HUES48 (cell line): ENCODE measurements around the gene HOXB3.

Experiments
- H3K27ac ChIP-seq: one replicate; pipeline ENCODE4 v1.7.0; 2013; ENCODE audit warnings: low read depth, low read length, inconsistent platforms
- H3K27me3 ChIP-seq: 2 replicates; pipeline ENCODE4 v1.6.1; 2013; ENCODE audit warnings: mild to moderate bottlenecking, low read length; ENCODE audit not compliant: control insufficient read depth, insufficient read depth
- H3K36me3 ChIP-seq: 2 replicates; pipeline ENCODE4 v1.6.1; 2013; ENCODE audit warnings: low read length; ENCODE audit not compliant: control insufficient read depth, insufficient read depth
- H3K4me1 ChIP-seq: 2 replicates; pipeline ENCODE4 v1.6.1; 2013; ENCODE audit warnings: mild to moderate bottlenecking, low read length; ENCODE audit not compliant: control insufficient read depth, insufficient read depth
- H3K4me3 ChIP-seq: 2 replicates; pipeline ENCODE4 v1.5.1; 2013; ENCODE audit warnings: mild to moderate bottlenecking, low read depth, low read length
- H3K9ac ChIP-seq: 2 replicates; pipeline ENCODE4 v1.6.1; 2013; ENCODE audit warnings: mild to moderate bottlenecking, low read depth, low read length, moderate library complexity
- H3K9me3 ChIP-seq: 2 replicates; pipeline ENCODE4 v1.6.1; 2013; ENCODE audit warnings: low read length; ENCODE audit not compliant: control insufficient read depth, insufficient read depth

HOXB3 gene

DNA sequence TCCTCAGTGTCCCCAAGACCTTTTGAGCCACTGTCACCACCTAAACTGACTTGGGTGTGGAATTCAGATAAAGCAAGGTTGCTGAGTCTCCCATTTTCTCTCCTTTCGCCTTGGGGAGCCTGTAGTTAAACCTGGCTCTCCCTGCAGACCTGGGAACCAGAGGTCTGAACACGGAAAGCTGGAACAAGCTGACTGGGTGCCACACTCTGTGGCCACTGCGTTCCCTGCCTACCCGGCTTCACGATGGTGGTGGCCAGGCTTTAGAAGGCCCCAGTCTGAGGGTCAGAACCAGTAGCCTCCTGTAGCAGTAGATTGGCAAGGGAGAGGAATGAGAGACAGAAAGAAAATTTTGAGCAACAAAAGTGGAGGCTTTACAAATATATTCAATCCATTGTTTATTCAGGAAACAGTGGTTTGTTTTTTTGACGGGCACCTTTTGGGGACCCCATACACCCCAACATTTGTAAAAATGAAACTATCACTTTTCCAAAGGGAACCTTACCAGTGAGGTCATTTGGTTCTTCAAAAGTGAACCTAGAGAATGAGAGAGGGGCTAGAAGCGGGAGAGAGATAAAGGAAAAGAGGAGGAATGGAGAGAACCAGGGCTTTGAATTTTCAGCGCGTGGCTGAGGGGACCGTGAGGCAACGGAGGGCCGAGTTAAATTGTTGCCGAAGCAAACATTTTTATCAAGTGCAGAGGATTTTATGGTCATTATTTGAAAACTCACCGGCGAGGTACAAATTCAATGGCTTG is 26.9 kb upstream of the HOXB3 start:
- Histone ChIP-seq H3K27ac (no peak overlapping the region), H3K9me3 (0 out of 2 replicates have a peak, but pooled peaks cover under 1% of the 10 kb centered on the region), H3K9ac (no peak overlapping the region), H3K27me3 (peaks cover 100% of the 10 kb centered on the region), H3K4me3 (no peak overlapping the region), H3K4me1 (no peaks in the 10 kb centered on the region), H3K36me3 (no peaks in the 10 kb centered on the region)

DNA sequence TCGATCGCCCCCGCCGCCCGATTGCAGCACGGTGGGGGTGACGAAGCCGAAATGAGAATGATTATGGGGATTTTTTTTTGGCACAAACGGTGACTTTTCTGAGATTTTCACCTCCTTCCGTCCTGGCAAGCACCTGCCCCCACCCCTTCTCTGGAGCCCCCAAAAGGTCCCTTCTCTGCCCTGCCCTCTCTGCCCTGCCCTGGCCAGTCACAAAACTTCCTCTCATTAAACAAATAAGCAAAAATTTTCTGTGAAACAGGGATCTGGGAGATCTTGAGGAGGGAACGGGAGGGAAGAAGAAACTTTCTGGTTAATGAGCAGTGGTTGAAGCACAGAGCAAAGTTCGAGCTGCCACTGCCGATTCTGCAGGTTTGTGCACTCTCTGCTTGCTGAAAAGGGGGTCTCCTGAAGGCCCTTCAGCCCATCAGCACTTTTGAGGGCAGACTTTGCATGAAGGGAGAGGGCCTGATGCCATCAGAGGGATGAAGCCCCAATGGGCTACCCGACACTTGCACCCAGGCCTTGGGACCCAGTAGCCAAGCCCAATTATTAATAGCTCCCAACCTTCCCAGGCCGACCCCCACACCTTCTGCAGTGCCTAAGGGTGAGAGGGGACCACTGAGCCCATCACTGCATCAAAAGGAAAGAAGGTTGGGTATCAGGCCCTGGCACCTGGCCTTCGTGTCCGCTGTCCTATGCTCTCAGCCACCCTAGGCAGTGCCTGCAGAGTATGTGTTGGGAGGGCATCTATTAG is 26.1 kb upstream of the HOXB3 start:
- H3K4me3 ChIP-seq = no peak overlapping the region
- H3K36me3 ChIP-seq = no peaks in the 10 kb centered on the region
- no peak overlapping the region for H3K9ac ChIP-seq
- no peaks in the 10 kb centered on the region for H3K4me1 ChIP-seq
- H3K9me3 ChIP-seq = no peaks in the 10 kb centered on the region
- H3K27ac ChIP-seq = no peak overlapping the region
- H3K27me3 ChIP-seq = peaks cover 100% of the 10 kb centered on the region

DNA sequence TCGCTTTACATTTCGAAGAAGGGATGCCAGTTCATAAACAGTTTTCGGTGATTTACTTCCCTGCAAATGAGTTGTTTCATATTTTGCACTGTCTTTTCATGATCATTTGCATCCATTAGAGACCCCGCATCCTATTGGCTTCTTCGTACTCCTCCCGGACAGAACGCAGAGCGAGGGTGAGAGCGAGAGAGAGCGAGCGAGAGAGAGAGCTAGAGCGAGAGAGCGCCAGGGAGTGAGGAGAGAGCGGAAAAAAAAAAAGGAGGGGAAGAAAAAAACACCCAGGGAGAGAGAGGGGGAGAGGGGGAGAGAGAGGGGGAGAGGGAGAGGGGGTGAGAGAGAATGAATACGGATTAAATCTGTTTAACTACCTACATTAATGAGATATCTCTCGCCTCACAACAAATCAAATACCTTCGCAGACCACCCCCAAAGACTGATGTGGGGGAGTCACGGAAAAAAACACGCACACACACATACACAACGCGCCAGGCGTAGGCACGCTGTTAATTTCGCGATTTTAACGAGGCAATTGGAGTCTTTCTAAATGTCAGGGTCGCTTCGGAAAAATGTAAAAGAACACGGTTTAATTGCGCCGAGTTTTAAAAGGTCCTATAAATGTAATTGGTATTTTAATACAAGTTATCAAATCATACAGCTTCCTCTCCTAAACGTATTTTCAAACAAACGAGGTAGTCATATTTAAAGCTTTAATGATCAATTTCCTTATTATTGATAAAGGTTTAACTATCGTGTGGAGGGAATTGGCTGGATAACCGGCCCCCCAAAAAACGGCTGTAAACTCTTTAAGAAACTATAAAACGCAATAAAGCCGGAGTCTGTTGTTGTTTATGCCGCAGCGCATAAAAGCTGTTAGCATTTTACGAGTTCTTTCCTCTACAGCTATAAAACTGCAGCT is 25.3 kb upstream of the HOXB3 start, which contains the start of gene HOXB8:
HOXB8 (minus strand) TSS at position 246 of the 916 bp plus-strand sequence. CDS start 588 bp downstream, outside the sequence.
- peaks cover 5% of the 10 kb centered on the region; the same call in 1 of the 2 replicates for H3K4me1 ChIP-seq
- no peak within 1 kb of the TSS for H3K27ac ChIP-seq
- no peak within 1 kb of the TSS for H3K9ac ChIP-seq
- peaks cover 100% of the 10 kb centered on the region for H3K27me3 ChIP-seq
- no peaks in the 10 kb centered on the region for H3K9me3 ChIP-seq
- no peak within 1 kb of the TSS for H3K4me3 ChIP-seq
- no peaks in the 10 kb centered on the region for H3K36me3 ChIP-seq

GRCh38 chr17:48613862-48614694 is 24.0 kb upstream of the HOXB3 start:
- Histone ChIP-seq H3K36me3 (no peaks in the 10 kb centered on the region), H3K4me1 (peaks cover 7% of the 10 kb centered on the region; the same call in 1 of the 2 replicates), H3K27ac (no peak overlapping the region), H3K4me3 (no peak overlapping the region), H3K9me3 (no peaks in the 10 kb centered on the region), H3K9ac (no peak overlapping the region), H3K27me3 (peaks cover 100% of the 10 kb centered on the region)

DNA sequence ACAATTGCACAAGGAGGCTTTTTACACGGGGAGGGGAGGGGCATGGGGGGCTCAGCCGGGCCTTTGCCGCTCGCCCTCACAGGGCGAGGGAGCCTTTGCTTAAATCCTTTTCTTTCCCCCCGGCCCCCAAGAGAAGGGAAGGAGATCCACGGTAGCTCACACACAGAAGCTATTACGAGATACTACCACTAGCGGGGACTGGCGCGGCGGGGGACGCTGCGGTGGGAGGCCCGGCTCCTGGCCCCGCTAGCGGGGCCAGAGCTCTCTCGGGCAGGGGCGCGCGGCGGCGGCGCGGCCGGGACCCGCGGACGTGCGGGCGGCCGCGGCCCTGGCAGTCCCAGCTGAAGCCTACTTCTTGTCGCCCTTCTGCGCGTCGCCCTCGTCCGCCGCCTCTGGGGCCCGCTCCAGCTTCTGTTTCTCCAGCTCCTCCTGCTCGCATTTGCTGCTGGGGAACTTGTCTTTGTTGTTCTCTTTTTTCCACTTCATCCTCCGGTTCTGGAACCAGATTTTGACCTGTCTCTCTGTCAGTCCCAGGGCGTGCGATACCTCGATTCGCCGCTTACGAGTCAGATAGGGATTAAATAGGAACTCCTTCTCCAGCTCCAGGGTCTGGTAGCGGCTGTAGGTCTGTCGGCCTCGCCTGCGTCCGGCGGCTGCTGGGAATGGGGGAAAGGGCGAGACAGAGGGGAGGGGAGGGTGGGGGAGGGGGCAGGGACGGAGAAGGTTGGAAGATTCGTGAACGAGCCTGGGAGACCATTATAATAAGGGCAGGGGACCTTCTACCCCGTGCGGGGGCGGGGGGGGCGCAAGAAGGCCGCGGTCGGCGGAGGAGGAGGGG is 23.0 kb upstream of the HOXB3 start:
- peaks cover 100% of the 10 kb centered on the region for H3K27me3 ChIP-seq
- no peak overlapping the region for H3K27ac ChIP-seq
- no peaks in the 10 kb centered on the region for H3K36me3 ChIP-seq
- peaks cover 7% of the 10 kb centered on the region; the same call in 1 of the 2 replicates for H3K4me1 ChIP-seq
- no peak overlapping the region for H3K9ac ChIP-seq
- H3K9me3 ChIP-seq = no peaks in the 10 kb centered on the region
- no peak overlapping the region for H3K4me3 ChIP-seq

GRCh38 chr17:48612456-48612853 is 22.4 kb upstream of the HOXB3 start:
- H3K4me3 ChIP-seq = no peak overlapping the region
- no peaks in the 10 kb centered on the region for H3K36me3 ChIP-seq
- peaks cover 7% of the 10 kb centered on the region; the same call in 1 of the 2 replicates for H3K4me1 ChIP-seq
- no peak overlapping the region for H3K9ac ChIP-seq
- H3K27ac ChIP-seq = no peak overlapping the region
- H3K9me3 ChIP-seq = no peaks in the 10 kb centered on the region
- peaks cover 100% of the 10 kb centered on the region for H3K27me3 ChIP-seq

DNA sequence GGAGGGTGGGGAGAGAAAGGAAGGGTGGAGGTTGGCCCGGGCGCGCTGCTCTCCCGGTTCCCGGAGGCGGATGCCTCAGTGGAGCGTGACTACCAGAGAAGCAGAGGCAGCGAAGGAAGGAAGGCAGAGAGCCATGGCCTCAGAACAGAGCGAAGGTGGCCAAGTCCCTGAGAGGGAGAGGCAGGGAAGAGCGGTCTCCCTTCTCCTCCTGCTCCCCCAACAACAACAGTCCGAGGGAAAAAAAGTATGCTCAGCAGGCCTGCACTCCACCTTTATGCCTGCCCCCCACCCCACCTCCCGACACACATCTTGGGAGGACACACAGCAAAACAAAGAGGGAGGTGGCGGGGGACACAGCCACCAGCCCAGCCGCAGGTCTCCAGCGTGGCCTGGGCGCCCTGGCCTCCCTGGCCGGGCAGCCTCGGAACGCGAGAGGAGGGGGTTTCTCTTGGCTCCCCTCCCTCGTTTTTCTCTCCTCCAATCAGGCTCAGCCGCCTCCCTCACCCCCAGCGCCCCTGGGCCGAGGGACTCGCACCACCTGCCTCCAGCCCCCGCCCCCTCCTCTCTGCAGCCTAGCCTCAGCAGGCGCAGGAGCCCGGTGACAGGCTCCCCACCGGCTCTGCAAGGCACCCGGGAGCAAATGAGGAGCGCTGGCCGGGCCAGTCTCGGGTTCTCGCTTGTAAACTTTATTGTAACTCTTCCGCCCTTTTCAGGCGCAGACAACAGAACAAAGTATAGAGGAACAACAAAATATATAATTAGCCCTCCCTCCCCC is 21.8 kb upstream of the HOXB3 start:
- Histone ChIP-seq H3K9ac (no peak overlapping the region), H3K4me1 (peaks cover 7% of the 10 kb centered on the region; the same call in 1 of the 2 replicates), H3K27me3 (peaks cover 100% of the 10 kb centered on the region), H3K36me3 (no peaks in the 10 kb centered on the region), H3K27ac (no peak overlapping the region), H3K4me3 (no peak overlapping the region), H3K9me3 (no peaks in the 10 kb centered on the region)

GRCh38 chr17:48611213-48611612 is 21.2 kb upstream of the HOXB3 start:
- Histone ChIP-seq H3K27me3 (peaks cover 100% of the 10 kb centered on the region), H3K4me1 (peaks cover 7% of the 10 kb centered on the region; the same call in 1 of the 2 replicates), H3K36me3 (no peaks in the 10 kb centered on the region), H3K9me3 (no peaks in the 10 kb centered on the region), H3K4me3 (0 out of 2 replicates have a peak overlapping the region, but pooled peaks have one; percentile 51), H3K9ac (no peak overlapping the region), H3K27ac (no peak overlapping the region)
